Fibroblast of the aortic adventitia (primary cell): ENCODE data around the gene SLC8B1. TPM values are rescaled to one million over a fixed set of nuclear protein-coding genes. Genes with fewer than 3 reads are reported as not detected.

Experiments
- DNase-seq: peaks from one replicate; pipeline ENCODE4 v3.0.0-alpha.2; 2010; ENCODE audit warnings: low read depth
- H3K4me3 ChIP-seq: 2 replicates; pipeline ENCODE4 v1.5.1; 2011; ENCODE audit warnings: low read depth, mild to moderate bottlenecking, control low read depth, low read length, moderate library complexity
- CTCF ChIP-seq: IDR thresholded peaks from 2 replicates; pipeline ENCODE4 v1.5.1; 2011; ENCODE audit warnings: mild to moderate bottlenecking, low read length, control low read depth, inconsistent platforms; ENCODE audit not compliant: insufficient read depth
- total RNA-seq: library from RNA; depleted of rRNA; stranded (reverse); fragments of >200 nt; gene quantifications from 2 replicates; pipeline ENCODE4 v1.2.3, GENCODE V29; 2012; ENCODE audit warnings: low replicate concordance

The SLC8B1 gene
- total RNA-seq, 1 donor: 11.5 TPM

- no peak overlapping the region for H3K4me3 ChIP-seq
- TF ChIP-seq CTCF: no peak
- DNase-seq: peak; percentile 78
These were observed 42.8 kb downstream of the SLC8B1 start for GRCh38 chr12:113292091-113292490.

- H3K4me3 ChIP-seq: no peak overlapping the region
- no peak for TF ChIP-seq CTCF
- DNase-seq: no peak
These were observed 43.3 kb downstream of the SLC8B1 start for GRCh38 chr12:113291586-113291985.

GRCh38 chr12:113290506-113290905 lies 44.4 kb downstream of the SLC8B1 start:
- no peak for DNase-seq
- no peak for TF ChIP-seq CTCF
- no peak overlapping the region for H3K4me3 ChIP-seq

- no peak for TF ChIP-seq CTCF
- DNase-seq: no peak
- no peak overlapping the region for H3K4me3 ChIP-seq
These were observed 45.5 kb downstream of the SLC8B1 start for GRCh38 chr12:113289361-113289760.

- H3K4me3 ChIP-seq: no peak overlapping the region
- no peak for DNase-seq
- TF ChIP-seq CTCF: no peak
These were observed 47.0 kb downstream of the SLC8B1 start for GRCh38 chr12:113287899-113288282.

GRCh38 chr12:113287146-113287898 lies 47.6 kb downstream of the SLC8B1 start:
- no peak for DNase-seq
- no peak for TF ChIP-seq CTCF
- H3K4me3 ChIP-seq: no peak overlapping the region

GRCh38 chr12:113286712-113287111 lies 48.2 kb downstream of the SLC8B1 start:
- H3K4me3 ChIP-seq: no peak overlapping the region
- no peak for DNase-seq
- no peak for TF ChIP-seq CTCF
